ENCODE measurements around the gene CLEC4M.
"Not testable (repeated sequence)": the region's sequence is repeated elsewhere in the genome, so short reads cannot be mapped to it uniquely, and the experiment has no call there.

CLEC4M gene

DNA sequence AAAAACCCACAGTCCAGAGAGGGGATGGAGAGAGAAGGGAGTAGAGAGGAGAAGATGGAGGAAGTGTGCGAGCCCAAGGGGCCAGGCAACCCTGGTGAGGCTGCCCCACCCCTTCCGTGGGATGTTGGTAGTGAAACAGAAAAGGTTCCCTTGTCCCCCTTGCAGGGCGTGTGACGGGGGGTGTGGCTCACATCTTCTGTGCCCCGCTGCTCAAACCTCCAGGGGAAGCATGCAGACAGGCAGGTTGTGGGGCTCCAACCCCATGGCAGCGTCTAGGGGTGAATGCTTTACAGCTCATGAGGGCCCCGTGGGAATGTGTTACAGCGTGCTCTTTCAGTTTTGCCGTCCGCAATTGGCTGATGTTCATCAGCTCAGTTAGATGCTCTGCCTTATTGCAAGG lies 52.3 kb downstream of the CLEC4M start:
- no peak for DNase-seq (ENCODE audit: low read depth)

DNA sequence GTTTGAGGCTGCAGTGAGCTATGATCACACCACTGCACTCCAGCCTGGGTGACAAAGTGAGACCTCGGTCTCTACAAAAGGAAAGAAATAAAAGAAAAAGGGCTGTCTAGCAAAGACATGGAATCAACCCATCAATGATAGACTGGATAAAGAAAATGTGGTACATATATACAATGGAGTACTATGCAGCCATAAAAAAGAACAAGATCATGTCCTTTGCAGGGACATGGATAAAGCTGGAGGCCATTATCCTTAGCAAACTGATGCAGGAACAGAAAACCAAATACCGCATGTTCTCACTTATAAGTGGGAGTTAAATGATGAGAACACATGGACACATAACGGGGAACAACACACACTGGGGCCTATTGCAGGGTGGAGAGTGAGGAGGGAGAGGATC lies 53.0 kb downstream of the CLEC4M start:
- not testable (repeated sequence) for DNase-seq (ENCODE audit: low read depth)

- no peak for DNase-seq (ENCODE audit: low read depth)
Observed at GRCh38 chr19:7817801-7818200, 54.8 kb downstream of the CLEC4M start.

GRCh38 chr19:7818806-7819205 lies 55.8 kb downstream of the CLEC4M start:
- DNase-seq (ENCODE audit: low read depth), result no peak

Measured in fibroblast of gingiva (primary cell).